Mesenchymal stem cell (in vitro differentiated cells and primary cell): Measurements from ENCODE around the gene NEUROG2.

Experiments
- DNase-seq: peaks from one replicate; pipeline ENCODE4 v3.0.0-alpha.2; 2013
- H2AFZ ChIP-seq: one replicate; pipeline ENCODE4 v1.6.1; 2013; ENCODE audit warnings: low read depth, mild to moderate bottlenecking, control low read depth, inconsistent platforms, low read length, moderate library complexity
- H2AK5ac ChIP-seq: 2 replicates; pipeline ENCODE4 v1.6.1; 2013; ENCODE audit warnings: low read length, moderate library complexity, mild to moderate bottlenecking, inconsistent platforms; ENCODE audit not compliant: severe bottlenecking
- H2BK120ac ChIP-seq: one replicate; pipeline ENCODE4 v1.6.1; 2013; ENCODE audit warnings: low read depth, mild to moderate bottlenecking, inconsistent platforms, low read length, moderate library complexity
- H2BK12ac ChIP-seq, 2 experiments: one replicate each; pipeline ENCODE4 v1.6.1; 2013; ENCODE audit warnings: inconsistent platforms in 2 of 2, low read length in 2 of 2, mild to moderate bottlenecking in 2 of 2, moderate library complexity in 2 of 2, control low read depth in 1 of 2
- H2BK15ac ChIP-seq: one replicate; pipeline ENCODE4 v1.6.1; 2013; ENCODE audit warnings: mild to moderate bottlenecking, low read depth, inconsistent platforms; ENCODE audit not compliant: poor library complexity, severe bottlenecking
- H2BK5ac ChIP-seq: 2 replicates; pipeline ENCODE4 v1.6.1; 2013; ENCODE audit warnings: low read depth, mild to moderate bottlenecking, low read length, control low read depth, inconsistent platforms; ENCODE audit not compliant: poor library complexity, severe bottlenecking
- H3K14ac ChIP-seq, 2 experiments: one replicate each; pipeline ENCODE4 v1.6.1; 2013; ENCODE audit warnings: inconsistent platforms in 2 of 2, low read length in 2 of 2, control low read depth in 1 of 2, mild to moderate bottlenecking in 1 of 2, moderate library complexity in 1 of 2
- H3K18ac ChIP-seq, 2 experiments: one replicate each; pipeline ENCODE4 v1.6.1; 2013; ENCODE audit warnings: inconsistent platforms in 2 of 2, low read length in 2 of 2, control low read depth in 1 of 2, low read depth in 1 of 2, mild to moderate bottlenecking in 1 of 2
- H3K23ac ChIP-seq, 2 experiments: one replicate each; pipeline ENCODE4 v1.6.1; 2013; ENCODE audit warnings: inconsistent platforms in 2 of 2, low read length in 2 of 2, mild to moderate bottlenecking in 2 of 2, moderate library complexity in 2 of 2, control low read depth in 1 of 2
- H3K27ac ChIP-seq: 2 replicates; pipeline ENCODE4 v1.5.1; 2013; ENCODE audit warnings: mild to moderate bottlenecking, moderate library complexity, low read length, control low read depth, inconsistent platforms; ENCODE audit not compliant: poor library complexity, severe bottlenecking
- H3K27me3 ChIP-seq, 2 experiments: 2 replicates each; pipeline versions ENCODE4 v1.6.1 to v1.7.0; 2013; ENCODE audit warnings: low read length in 2 of 2, mild to moderate bottlenecking in 2 of 2, moderate library complexity in 2 of 2, control low read depth in 1 of 2, inconsistent platforms in 1 of 2; ENCODE audit not compliant: control insufficient read depth in 1 of 2, insufficient read depth in 1 of 2
- H3K36me3 ChIP-seq, 2 experiments: 2 replicates each; pipeline versions ENCODE4 v1.6.1 to v1.7.0; 2013; ENCODE audit warnings: low read length in 2 of 2, control low read depth in 1 of 2, inconsistent platforms in 1 of 2, low read depth in 1 of 2, mild to moderate bottlenecking in 1 of 2; ENCODE audit not compliant: insufficient read depth in 2 of 2, control insufficient read depth in 1 of 2
- H3K4ac ChIP-seq, 2 experiments: one replicate each; pipeline ENCODE4 v1.6.1; 2013; ENCODE audit warnings: inconsistent platforms in 2 of 2, low read length in 2 of 2, mild to moderate bottlenecking in 2 of 2, moderate library complexity in 2 of 2, control low read depth in 1 of 2, low read depth in 1 of 2
- H3K4me1 ChIP-seq: 2 replicates; pipeline ENCODE4 v1.6.1; 2013; ENCODE audit warnings: low read depth, low read length, control low read depth; ENCODE audit not compliant: control insufficient read depth, insufficient read depth
- H3K4me2 ChIP-seq: 2 replicates; pipeline ENCODE4 v1.6.1; 2013; ENCODE audit warnings: low read length, mild to moderate bottlenecking, inconsistent platforms; ENCODE audit not compliant: poor library complexity, severe bottlenecking
- H3K4me3 ChIP-seq, 2 experiments: 2 replicates each; pipeline versions ENCODE4 v1.5.1 to v1.7.0; 2013; ENCODE audit warnings: low read length in 2 of 2, mild to moderate bottlenecking in 2 of 2, control low read depth in 1 of 2, low read depth in 1 of 2; ENCODE audit not compliant: insufficient read depth in 1 of 2
- H3K79me1 ChIP-seq: replicated peaks from 2 replicates; pipeline ENCODE4 v1.6.1; 2013; ENCODE audit warnings: mild to moderate bottlenecking, control low read depth, low read length, inconsistent platforms; ENCODE audit not compliant: poor library complexity, severe bottlenecking
- H3K9ac ChIP-seq: 2 replicates; pipeline ENCODE4 v1.7.0; 2013; ENCODE audit warnings: mild to moderate bottlenecking, low read length, moderate library complexity
- H3K9me3 ChIP-seq: 2 replicates; pipeline ENCODE4 v1.7.0; 2013; ENCODE audit warnings: mild to moderate bottlenecking, low read length; ENCODE audit not compliant: control insufficient read depth
- H4K8ac ChIP-seq: one replicate; pipeline ENCODE4 v1.6.1; 2013; ENCODE audit warnings: inconsistent platforms, mild to moderate bottlenecking, low read length, moderate library complexity
- H4K91ac ChIP-seq: one replicate; pipeline ENCODE4 v1.6.1; 2013; ENCODE audit warnings: mild to moderate bottlenecking, low read length, inconsistent platforms
- WGBS: methylation state at CpG from one replicate; pipeline ENCODE4 v1.1.7; 2013; ENCODE audit warnings: mixed read lengths; 5-methylcytosine and 5-hydroxymethylcytosine counted together

The NEUROG2 gene

DNA sequence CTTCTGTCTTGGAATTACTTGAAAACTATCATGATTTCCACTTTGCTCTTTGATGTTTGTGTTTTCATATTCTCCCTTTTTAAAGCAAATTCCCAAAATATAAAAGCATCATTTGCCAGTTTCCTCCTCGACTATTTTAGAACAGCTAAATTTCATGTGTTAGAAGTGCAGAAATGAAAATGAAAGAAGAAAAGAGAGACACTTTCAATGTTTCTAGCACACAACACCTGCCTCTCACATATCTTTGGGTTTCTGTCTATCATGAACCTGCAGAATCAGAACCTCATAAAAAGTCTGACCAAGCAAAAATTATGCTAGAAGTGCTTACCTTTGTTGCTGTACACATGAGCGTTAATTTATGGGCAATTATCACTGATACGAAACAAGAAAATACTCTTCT lies 1.9 kb upstream of the NEUROG2 start:
- Histone ChIP-seq H3K4me2 (no peak overlapping the region), H2AFZ (no peak overlapping the region), H3K4me1 (peaks cover 33% of the 10 kb centered on the region), H4K8ac (no peak overlapping the region), H3K4me3 (no peak overlapping the region), H3K9ac (no peak overlapping the region), H3K18ac (no peak overlapping the region), H2BK15ac (no peak overlapping the region), H3K27ac (no peak overlapping the region), H2BK12ac (no peak overlapping the region), H2AK5ac (no peak overlapping the region), H4K91ac (no peak overlapping the region), H2BK5ac (no peak overlapping the region), H3K79me1 (no peaks in the 10 kb centered on the region), H3K23ac (no peak overlapping the region), H3K9me3 (peaks cover 11% of the 10 kb centered on the region), H3K36me3 (no peaks in the 10 kb centered on the region), H3K14ac (no peak overlapping the region), H2BK120ac (no peak overlapping the region), H3K27me3 (peaks cover 87 to 94% of the 10 kb centered on the region in 2 experiments), H3K4ac (no peak overlapping the region)
- no peak for DNase-seq
- WGBS: 31% methylated on average over 2 of the region's 3 CpGs

DNA sequence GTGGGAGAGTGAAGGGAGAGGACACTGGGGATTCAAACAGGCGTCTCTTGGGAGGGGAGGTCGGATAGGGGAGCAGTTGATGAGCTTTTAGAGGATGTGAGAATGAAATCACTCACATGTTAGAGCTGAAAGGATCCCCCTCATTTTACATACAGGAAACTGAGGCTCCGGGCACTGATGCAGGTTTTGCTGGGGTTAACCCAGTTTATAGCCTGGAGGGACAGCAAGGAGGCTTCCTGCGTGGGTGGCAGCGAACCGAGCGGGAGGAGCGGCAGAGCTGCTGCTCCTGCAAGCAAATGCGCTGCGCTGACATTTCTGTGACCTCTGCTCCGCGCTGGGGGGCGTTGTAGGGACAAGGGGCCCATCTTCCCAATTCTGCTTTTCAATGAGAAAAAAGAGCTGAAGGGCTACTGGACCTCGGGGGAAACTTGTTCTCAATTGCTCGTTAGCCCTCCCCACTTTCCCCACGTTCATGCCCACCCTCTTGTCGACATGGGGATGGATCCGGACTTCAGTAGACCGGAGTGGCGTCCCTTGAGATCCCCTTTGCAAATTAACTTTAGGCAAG lies 1.2 kb upstream of the NEUROG2 start:
- no peak for DNase-seq
- H4K8ac ChIP-seq: no peak overlapping the region
- no peak overlapping the region for H2BK5ac ChIP-seq
- H3K4me1 ChIP-seq: peaks cover 32% of the 10 kb centered on the region
- no peak overlapping the region for H3K27ac ChIP-seq
- no peaks in the 10 kb centered on the region for H3K79me1 ChIP-seq
- no peak overlapping the region for H3K9ac ChIP-seq
- no peak overlapping the region for H2BK120ac ChIP-seq
- no peak overlapping the region for H2AFZ ChIP-seq
- H2AK5ac ChIP-seq: no peak overlapping the region
- H2BK15ac ChIP-seq: no peak overlapping the region
- H3K4me3 ChIP-seq: no peak overlapping the region
- H3K14ac ChIP-seq: no peak overlapping the region
- no peaks in the 10 kb centered on the region for H3K36me3 ChIP-seq
- H3K4me2 ChIP-seq: peak overlapping the region; percentile 30
- H3K9me3 ChIP-seq: peaks cover 11% of the 10 kb centered on the region
- H2BK12ac ChIP-seq: no peak overlapping the region
- peaks cover 87 to 94% of the 10 kb centered on the region in 2 experiments for H3K27me3 ChIP-seq
- H3K4ac ChIP-seq: no peak overlapping the region
- H3K18ac ChIP-seq: no peak overlapping the region
- no peak overlapping the region for H4K91ac ChIP-seq
- no peak overlapping the region for H3K23ac ChIP-seq
- 1% methylated on average over 18 of the region's 20 CpGs for WGBS

DNA sequence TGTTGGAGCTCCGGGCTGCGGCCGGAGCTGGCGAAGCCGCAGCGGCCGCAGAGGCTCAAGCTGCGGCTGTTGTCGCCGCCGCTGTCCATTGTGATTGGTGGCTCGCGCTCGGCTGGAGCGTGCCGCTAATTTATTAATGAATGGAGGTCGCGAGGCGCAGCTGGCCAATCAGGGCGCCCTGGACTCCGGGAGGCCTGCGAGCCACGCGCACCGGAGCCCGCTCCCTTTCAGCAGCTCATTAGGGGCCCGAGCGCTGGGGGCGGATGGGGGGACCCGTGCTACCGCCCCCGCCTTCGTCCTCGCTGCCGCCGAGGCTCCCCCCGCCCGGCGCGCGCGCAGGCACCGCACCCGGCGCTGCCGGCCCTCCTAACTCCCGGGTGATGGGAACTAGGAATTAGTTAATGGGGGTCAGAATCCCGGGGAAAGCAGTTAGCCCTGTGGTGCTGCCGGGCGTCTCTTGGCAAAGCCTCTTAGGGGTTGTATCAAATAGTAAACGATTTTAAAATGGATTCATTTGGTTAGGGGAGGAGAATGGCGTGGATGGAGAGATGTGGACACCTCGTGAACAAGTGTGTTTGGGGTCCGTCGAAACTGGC lies 589 bp upstream of the NEUROG2 start:
- Histone ChIP-seq H3K36me3 (no peaks in the 10 kb centered on the region), H3K9me3 (peaks cover 14% of the 10 kb centered on the region), H4K91ac (no peak overlapping the region), H3K14ac (no peak overlapping the region), H3K4me3 (peak overlapping the region; percentile 5 to 43), H3K9ac (no peak overlapping the region), H4K8ac (no peak overlapping the region), H3K79me1 (no peaks in the 10 kb centered on the region), H2BK12ac (no peak overlapping the region), H3K18ac (no peak overlapping the region), H3K4me2 (peak overlapping the region; percentile 80), H3K4me1 (peaks cover 32% of the 10 kb centered on the region), H3K27me3 (peaks cover 87 to 94% of the 10 kb centered on the region in 2 experiments), H2BK5ac (no peak overlapping the region), H3K27ac (no peak overlapping the region), H2BK15ac (no peak overlapping the region), H2BK120ac (no peak overlapping the region), H3K23ac (no peak overlapping the region), H3K4ac (no peak overlapping the region), H2AFZ (no peak overlapping the region), H2AK5ac (no peak overlapping the region)
- no peak for DNase-seq
- 1% methylated on average over 55 of the region's 55 CpGs for WGBS

DNA sequence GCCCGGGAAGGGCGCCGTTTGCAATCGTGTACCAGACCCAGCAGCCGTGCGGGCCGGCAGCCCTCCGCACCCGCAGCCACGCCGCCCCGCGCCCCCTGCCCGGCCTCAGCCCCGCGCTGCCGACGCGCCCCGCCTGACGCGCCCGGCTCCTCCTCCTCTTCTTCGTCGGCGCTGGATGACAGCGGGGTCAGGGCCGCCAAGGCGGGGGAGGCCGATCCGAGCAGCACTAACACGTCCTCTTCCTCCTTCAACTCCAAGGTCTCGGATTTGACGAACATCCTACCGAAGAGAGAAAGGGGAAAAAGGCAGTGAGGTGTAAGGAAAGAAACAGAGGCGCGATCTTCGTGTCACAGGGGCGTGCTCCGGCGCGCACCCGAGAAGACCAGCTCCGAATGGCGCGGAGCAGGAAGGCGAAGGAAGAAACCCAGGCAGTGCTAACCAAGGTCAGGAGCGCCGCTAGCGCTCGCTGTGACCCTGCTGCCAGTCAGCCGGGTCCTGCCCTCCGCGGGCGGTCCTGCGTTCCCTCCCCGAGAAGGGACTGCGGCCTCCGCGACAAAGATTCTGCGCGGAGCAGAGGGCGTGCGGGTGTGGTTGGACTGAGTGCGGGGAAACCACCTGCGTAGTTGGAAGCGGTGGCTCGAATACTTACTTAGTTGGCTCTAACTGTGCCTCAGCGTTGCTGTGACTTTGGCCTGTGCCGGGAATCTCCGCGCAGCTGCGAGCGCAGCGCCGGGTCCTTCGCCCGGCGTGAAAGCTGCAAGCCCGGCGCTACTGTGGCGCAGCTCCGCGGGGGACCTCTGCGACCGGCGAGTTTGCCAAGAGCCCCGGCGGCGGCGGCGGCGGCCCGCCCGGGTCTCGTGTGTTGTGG lies 548 bp downstream of the NEUROG2 start:
- peak; percentile 47 for DNase-seq
- Histone ChIP-seq H3K9ac (no peak overlapping the region), H3K27me3 (peaks cover 87 to 94% of the 10 kb centered on the region in 2 experiments), H3K4me2 (peak overlapping the region; percentile 100), H2BK5ac (no peak overlapping the region), H3K4ac (no peak overlapping the region), H3K79me1 (no peaks in the 10 kb centered on the region), H3K27ac (no peak overlapping the region), H2BK12ac (no peak overlapping the region), H3K14ac (peak overlapping the region in 1 of 2 experiments; percentile 75), H2AK5ac (no peak overlapping the region), H4K8ac (no peak overlapping the region), H2BK15ac (no peak overlapping the region), H2BK120ac (no peak overlapping the region), H3K23ac (peak overlapping the region; percentile 6 to 80), H2AFZ (peak overlapping the region; percentile 63), H3K9me3 (peaks cover 13% of the 10 kb centered on the region), H3K36me3 (no peaks in the 10 kb centered on the region), H3K4me3 (peak overlapping the region; percentile 59 to 83), H4K91ac (no peak overlapping the region), H3K4me1 (peaks cover 37% of the 10 kb centered on the region), H3K18ac (peak overlapping the region in 1 of 2 experiments; percentile 30)
- WGBS: under 1% methylated on average over 59 of the region's 96 CpGs
